Fibroblast of skin of left quadriceps (primary cell): ENCODE results near the gene SACM1L.

Source experiments
- DNase-seq, 2 experiments: peaks; one replicate each; pipeline ENCODE4 v3.0.0-alpha.2; 2013; ENCODE audit warnings: low read depth in 2 of 2

Gene SACM1L

GRCh38 chr3:45688882-45689786, at the start of gene SACM1L:
SACM1L (plus strand) TSS chr3:45689396; CDS start chr3:45689466, 70 bp downstream.
- DNase-seq: peak; percentile 98 to 99

GRCh38 chr3:45640091-45640507, 49.1 kb upstream of the SACM1L start:
- no peak for DNase-seq

GRCh38 chr3:45640724-45641361, 48.4 kb upstream of the SACM1L start:
- no peak for DNase-seq

- no peak for DNase-seq
Observed at GRCh38 chr3:45641756-45642155, 47.4 kb upstream of the SACM1L start.

- no peak for DNase-seq
Observed at GRCh38 chr3:45642731-45643152, 46.5 kb upstream of the SACM1L start.

GRCh38 chr3:45644063-45644790, 45.0 kb upstream of the SACM1L start:
- DNase-seq: no peak

GRCh38 chr3:45644791-45645201, 44.4 kb upstream of the SACM1L start:
- peak; percentile 60 to 67 for DNase-seq

GRCh38 chr3:45646051-45646585, 43.1 kb upstream of the SACM1L start:
- DNase-seq: no peak

GRCh38 chr3:45647148-45647619, 42.0 kb upstream of the SACM1L start:
- peak; percentile 62 for DNase-seq

GRCh38 chr3:45653205-45653604, 36.0 kb upstream of the SACM1L start:
- DNase-seq: no peak

GRCh38 chr3:45654397-45654944, 34.7 kb upstream of the SACM1L start:
- no peak for DNase-seq

- no peak for DNase-seq
Observed at GRCh38 chr3:45655906-45656305, 33.3 kb upstream of the SACM1L start.

GRCh38 chr3:45656575-45657363, 32.4 kb upstream of the SACM1L start:
- peak; percentile 84 for DNase-seq

- DNase-seq: no peak
Observed at GRCh38 chr3:45657853-45658252, 31.3 kb upstream of the SACM1L start.

GRCh38 chr3:45659661-45660566, 29.3 kb upstream of the SACM1L start:
- DNase-seq: peak in 1 of 2 experiments; percentile 49

GRCh38 chr3:45660567-45660901, 28.7 kb upstream of the SACM1L start:
- no peak for DNase-seq

- no peak for DNase-seq
Observed at GRCh38 chr3:45664578-45664977, 24.6 kb upstream of the SACM1L start.

GRCh38 chr3:45665101-45665572, 24.1 kb upstream of the SACM1L start:
- no peak for DNase-seq

GRCh38 chr3:45666757-45667431, 22.3 kb upstream of the SACM1L start:
- DNase-seq: peak in 1 of 2 experiments; percentile 34
